NCI-H2196 (cell line): ENCODE measurements around the gene CNIH2.
"Not testable (repeated sequence)": the region's sequence is repeated elsewhere in the genome, so short reads cannot be mapped to it uniquely, and the experiment has no call there.

Experiments used
- DNase-seq: peaks from one replicate; lab custom pipeline; 2025; ENCODE audit not compliant: unreplicated experiment; lab: John Stamatoyannopoulos, UW

Gene CNIH2

GRCh38 chr11:66277471-66278362 lies at the start of gene CNIH2:
CNIH2 (plus strand) TSS chr11:66278175; CDS start chr11:66278457, 282 bp downstream.
- peak; percentile 68 for DNase-seq

GRCh38 chr11:66228521-66228920 lies 49.5 kb upstream of the CNIH2 start:
- DNase-seq: no peak

- no peak for DNase-seq
Observed at GRCh38 chr11:66230156-66230555, 47.8 kb upstream of the CNIH2 start.

- DNase-seq: no peak
Observed at GRCh38 chr11:66230978-66231377, 47.0 kb upstream of the CNIH2 start.

- peak; percentile 23 for DNase-seq
Observed at GRCh38 chr11:66231561-66231960, 46.4 kb upstream of the CNIH2 start.

GRCh38 chr11:66232769-66233168 lies 45.2 kb upstream of the CNIH2 start:
- no peak for DNase-seq

- DNase-seq: no peak
Observed at GRCh38 chr11:66233301-66233700, 44.7 kb upstream of the CNIH2 start.

GRCh38 chr11:66235141-66235540 lies 42.8 kb upstream of the CNIH2 start:
- no peak for DNase-seq

GRCh38 chr11:66237867-66238266 lies 40.1 kb upstream of the CNIH2 start:
- no peak for DNase-seq

GRCh38 chr11:66238786-66239413 lies 39.1 kb upstream of the CNIH2 start:
- DNase-seq: no peak

GRCh38 chr11:66239511-66239910 lies 38.5 kb upstream of the CNIH2 start:
- DNase-seq: no peak

GRCh38 chr11:66239998-66240780 lies 37.8 kb upstream of the CNIH2 start:
- DNase-seq: no peak

GRCh38 chr11:66240781-66241136 lies 37.2 kb upstream of the CNIH2 start:
- DNase-seq: no peak

- DNase-seq: no peak
Observed at GRCh38 chr11:66242095-66242765, 35.7 kb upstream of the CNIH2 start.

- DNase-seq: no peak
Observed at GRCh38 chr11:66243782-66244535, 34.0 kb upstream of the CNIH2 start.

- DNase-seq: no peak
Observed at GRCh38 chr11:66247295-66247694, 30.7 kb upstream of the CNIH2 start.

GRCh38 chr11:66247801-66248200 lies 30.2 kb upstream of the CNIH2 start:
- DNase-seq: no peak

- DNase-seq: no peak
Observed at GRCh38 chr11:66248903-66249302, 29.1 kb upstream of the CNIH2 start.

- DNase-seq: no peak
Observed at GRCh38 chr11:66251809-66252208, 26.2 kb upstream of the CNIH2 start.

GRCh38 chr11:66253081-66253480 lies 24.9 kb upstream of the CNIH2 start:
- DNase-seq: not testable (repeated sequence)
